HUES6 (cell line): ENCODE results near the gene BAHCC1.

Experiments
- H3K27ac ChIP-seq: 2 replicates; pipeline ENCODE4 v1.7.0; 2013; ENCODE audit warnings: low read depth, mild to moderate bottlenecking, low read length, inconsistent platforms
- H3K27me3 ChIP-seq: 2 replicates; pipeline ENCODE4 v1.6.1; 2013; ENCODE audit warnings: low read length; ENCODE audit not compliant: control insufficient read depth, insufficient read depth
- H3K36me3 ChIP-seq: 2 replicates; pipeline ENCODE4 v1.6.1; 2013; ENCODE audit warnings: low read length; ENCODE audit not compliant: control insufficient read depth, insufficient read depth
- H3K4me1 ChIP-seq: 2 replicates; pipeline ENCODE4 v1.6.1; 2013; ENCODE audit warnings: low read length; ENCODE audit not compliant: control insufficient read depth, insufficient read depth
- H3K4me3 ChIP-seq: 2 replicates; pipeline ENCODE4 v1.5.1; 2013; ENCODE audit warnings: low read depth, low read length
- H3K9ac ChIP-seq: one replicate; pipeline ENCODE4 v1.6.1; 2013; ENCODE audit warnings: mild to moderate bottlenecking, low read length
- H3K9me3 ChIP-seq: 2 replicates; pipeline ENCODE4 v1.6.1; 2013; ENCODE audit warnings: low read depth, low read length; ENCODE audit not compliant: control insufficient read depth, insufficient read depth

BAHCC1 gene

GRCh38 chr17:81411305-81411704 lies 16.0 kb downstream of the BAHCC1 start:
- H3K36me3 ChIP-seq, result no peaks in the 10 kb centered on the region
- H3K9ac ChIP-seq, result no peak overlapping the region
- H3K9me3 ChIP-seq, result no peaks in the 10 kb centered on the region
- H3K4me3 ChIP-seq, result no peak overlapping the region
- H3K27ac ChIP-seq, result no peak overlapping the region
- H3K27me3 ChIP-seq, result no peaks in the 10 kb centered on the region
- peaks cover 18% of the 10 kb centered on the region; the same call in 1 of the 2 replicates for H3K4me1 ChIP-seq

- no peak overlapping the region for H3K9ac ChIP-seq
- no peak overlapping the region for H3K4me3 ChIP-seq
- H3K4me1 ChIP-seq, result peaks cover 17% of the 10 kb centered on the region; the same call in 1 of the 2 replicates
- no peaks in the 10 kb centered on the region for H3K36me3 ChIP-seq
- H3K27ac ChIP-seq, result no peak overlapping the region
- H3K9me3 ChIP-seq, result no peaks in the 10 kb centered on the region
- H3K27me3 ChIP-seq, result no peaks in the 10 kb centered on the region
These were observed 17.3 kb downstream of the BAHCC1 start for GRCh38 chr17:81412490-81413093.

GRCh38 chr17:81413497-81414135 lies 18.4 kb downstream of the BAHCC1 start:
- Histone ChIP-seq H3K27me3 (no peaks in the 10 kb centered on the region), H3K4me3 (no peak overlapping the region), H3K4me1 (peaks cover 13% of the 10 kb centered on the region; the same call in 1 of the 2 replicates), H3K27ac (no peak overlapping the region), H3K9me3 (no peaks in the 10 kb centered on the region), H3K36me3 (no peaks in the 10 kb centered on the region), H3K9ac (no peak overlapping the region)

GRCh38 chr17:81414756-81415516 lies 19.7 kb downstream of the BAHCC1 start:
- no peaks in the 10 kb centered on the region for H3K9me3 ChIP-seq
- no peaks in the 10 kb centered on the region for H3K27me3 ChIP-seq
- no peak overlapping the region for H3K27ac ChIP-seq
- no peaks in the 10 kb centered on the region for H3K36me3 ChIP-seq
- peaks cover 18% of the 10 kb centered on the region for H3K4me1 ChIP-seq
- no peak overlapping the region for H3K9ac ChIP-seq
- H3K4me3 ChIP-seq, result no peak overlapping the region

- Histone ChIP-seq H3K4me3 (no peak overlapping the region), H3K9me3 (no peaks in the 10 kb centered on the region)
These were observed 20.4 kb downstream of the BAHCC1 start for GRCh38 chr17:81415681-81416080.

GRCh38 chr17:81416612-81417011 lies 21.4 kb downstream of the BAHCC1 start:
- H3K9me3 ChIP-seq, result no peaks in the 10 kb centered on the region
- H3K4me1 ChIP-seq, result peaks cover 21% of the 10 kb centered on the region
- H3K36me3 ChIP-seq, result no peaks in the 10 kb centered on the region
- no peak overlapping the region for H3K4me3 ChIP-seq
- H3K9ac ChIP-seq, result no peak overlapping the region
- H3K27me3 ChIP-seq, result no peaks in the 10 kb centered on the region
- no peak overlapping the region for H3K27ac ChIP-seq

More at GRCh38 chr17:81415681-81416080, 20.4 kb downstream of the BAHCC1 start:
- H3K27me3 ChIP-seq, result no peaks in the 10 kb centered on the region
- no peak overlapping the region for H3K9ac ChIP-seq
- H3K4me1 ChIP-seq, result peaks cover 21% of the 10 kb centered on the region
- no peaks in the 10 kb centered on the region for H3K36me3 ChIP-seq
- H3K27ac ChIP-seq, result no peak overlapping the region

DNA sequence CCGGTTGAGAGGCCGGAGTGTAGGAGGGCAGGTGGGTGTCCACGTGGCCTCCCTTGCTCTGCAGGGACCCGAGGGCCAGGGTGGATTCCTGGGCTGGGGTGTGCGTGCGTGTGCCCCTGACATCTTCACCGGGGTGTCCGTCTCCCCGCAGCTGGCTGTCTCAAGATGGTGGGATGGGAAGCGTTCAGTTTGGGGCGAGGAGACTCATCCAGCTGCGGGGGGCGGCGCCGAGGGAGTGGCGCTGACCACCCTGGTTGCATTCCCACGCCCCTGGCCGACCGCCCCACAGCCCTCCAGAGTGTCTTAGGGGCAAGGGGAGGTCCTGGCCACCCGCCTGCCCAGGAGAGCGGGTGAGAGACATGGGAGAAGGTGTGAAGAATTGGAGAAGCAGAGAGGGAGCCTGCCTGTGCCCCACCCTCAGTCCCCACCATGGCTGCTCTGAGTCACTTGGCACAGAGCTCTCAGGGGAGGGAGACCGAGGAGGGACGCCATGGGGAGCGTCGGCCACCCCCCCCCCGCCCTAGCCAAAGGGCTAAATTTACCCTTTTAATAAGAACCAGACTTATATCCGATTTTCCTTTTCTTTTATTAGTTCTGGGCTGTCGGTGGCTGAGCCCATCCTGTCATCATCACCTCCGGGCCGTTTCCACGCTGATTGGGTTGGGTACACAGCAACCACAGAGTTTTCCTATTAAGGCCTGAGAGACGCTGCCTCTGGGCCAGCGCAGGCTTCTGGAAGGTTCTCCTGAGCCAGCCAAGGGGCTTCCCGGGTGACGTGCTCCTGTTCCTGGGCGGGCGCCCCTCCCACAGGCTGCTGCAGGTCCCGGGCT lies 22.0 kb downstream of the BAHCC1 start:
- Histone ChIP-seq H3K4me1 (peaks cover 21% of the 10 kb centered on the region), H3K36me3 (no peaks in the 10 kb centered on the region), H3K4me3 (no peak overlapping the region), H3K9me3 (no peaks in the 10 kb centered on the region), H3K9ac (no peak overlapping the region), H3K27ac (no peak overlapping the region), H3K27me3 (no peaks in the 10 kb centered on the region)

DNA sequence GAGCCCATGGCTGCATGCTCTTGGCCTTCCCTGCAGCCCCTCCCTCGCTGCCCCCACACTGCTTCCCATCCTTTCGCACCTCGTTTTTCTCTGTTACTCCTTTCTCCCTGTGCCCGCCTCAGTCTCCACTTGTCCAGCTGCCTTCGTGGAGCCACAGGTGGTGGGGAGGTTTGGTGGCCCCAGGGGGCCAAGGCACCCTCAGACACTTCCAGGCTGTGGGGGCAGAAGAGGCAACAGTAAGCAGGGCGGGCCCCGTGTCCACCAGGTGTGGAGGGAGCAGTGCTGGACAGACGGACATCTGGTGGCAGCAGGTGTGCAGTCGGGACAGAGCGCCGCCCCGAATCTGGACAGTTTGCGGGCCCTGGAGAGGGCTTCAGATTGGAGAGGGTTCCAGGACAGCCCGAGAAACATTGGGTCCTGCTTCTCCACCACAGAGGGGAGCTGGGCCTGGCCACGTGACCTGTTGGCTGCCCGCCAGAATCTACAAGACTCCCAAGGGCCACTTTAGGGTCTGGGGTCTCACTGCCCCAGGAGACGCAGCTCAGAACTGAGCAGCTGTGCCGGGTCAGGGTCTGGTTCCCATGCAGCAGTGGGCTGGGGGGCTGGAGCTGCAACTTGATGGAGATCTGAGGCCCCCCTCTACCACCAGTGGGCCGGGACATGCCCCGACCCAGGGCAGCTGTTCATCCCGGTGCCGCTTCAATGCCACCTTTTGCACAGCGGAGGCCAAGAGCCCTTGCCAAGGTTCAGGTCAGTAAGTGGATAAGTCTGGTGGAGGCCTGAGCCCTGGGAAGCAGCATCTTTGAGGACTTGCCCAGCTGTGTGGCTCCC lies 22.8 kb downstream of the BAHCC1 start:
- H3K9me3 ChIP-seq, result no peaks in the 10 kb centered on the region
- H3K4me3 ChIP-seq, result no peak overlapping the region
- no peaks in the 10 kb centered on the region for H3K27me3 ChIP-seq
- no peak overlapping the region for H3K27ac ChIP-seq
- H3K4me1 ChIP-seq, result peaks cover 23% of the 10 kb centered on the region
- H3K36me3 ChIP-seq, result no peaks in the 10 kb centered on the region
- no peak overlapping the region for H3K9ac ChIP-seq

DNA sequence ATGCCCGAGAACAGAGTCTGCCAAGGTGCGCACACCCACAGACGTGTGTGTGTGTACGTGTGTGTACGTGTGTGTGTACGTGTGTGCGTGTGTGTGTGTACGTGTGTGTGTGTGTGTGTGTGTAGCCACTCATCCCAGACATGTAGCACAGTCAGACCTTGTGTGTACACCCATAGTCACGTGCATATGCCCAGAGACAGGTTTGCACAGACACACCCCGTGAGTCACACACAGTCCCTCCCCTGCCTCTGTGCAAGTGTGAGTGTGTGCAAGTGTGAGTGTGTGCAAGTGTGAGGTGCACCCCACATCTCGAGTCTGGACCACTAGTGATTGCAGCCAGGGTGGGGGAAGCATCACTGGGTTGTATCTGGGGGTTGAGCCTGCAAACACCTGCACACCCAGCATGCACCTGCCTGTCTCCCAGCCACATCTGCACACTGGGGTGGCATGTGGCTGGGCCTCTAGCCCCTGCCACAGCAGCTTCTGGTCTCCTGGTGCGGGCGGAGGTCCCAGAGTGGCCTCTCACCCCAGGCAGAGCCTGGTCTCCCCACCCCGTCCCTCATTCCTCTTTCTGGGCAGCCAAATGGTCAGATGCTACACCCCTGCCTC lies 23.6 kb downstream of the BAHCC1 start:
- no peaks in the 10 kb centered on the region for H3K9me3 ChIP-seq
- no peaks in the 10 kb centered on the region for H3K27me3 ChIP-seq
- H3K4me3 ChIP-seq, result peak overlapping the region; percentile 35; the same call in 1 of the 2 replicates
- peaks cover 29% of the 10 kb centered on the region for H3K4me1 ChIP-seq
- no peak overlapping the region for H3K27ac ChIP-seq
- no peaks in the 10 kb centered on the region for H3K36me3 ChIP-seq
- H3K9ac ChIP-seq, result no peak overlapping the region
